Activated T-cell treated with anti-CD3 and anti-CD28 coated beads for 48 hours (primary cell): ENCODE results near the gene SH3RF2.
"Not testable (repeated sequence)": the region's sequence is repeated elsewhere in the genome, so short reads cannot be mapped to it uniquely, and the experiment has no call there.

ENCODE experiments used
- DNase-seq: peaks from one replicate; pipeline ENCODE4 v3.0.0-alpha.2; 2020; ENCODE audit warnings: low read depth

Gene SH3RF2

GRCh38 chr5:145936401-145937131 is at the start of gene SH3RF2:
TSS of gene SH3RF2 (plus strand) at chr5:145936578. CDS start at chr5:145937929, 1,351 bp downstream.
- peak; percentile 42 for DNase-seq

GRCh38 chr5:145887217-145887616 is 49.2 kb upstream of the SH3RF2 start:
- DNase-seq, result no peak

GRCh38 chr5:145887976-145888574 is 48.3 kb upstream of the SH3RF2 start:
- DNase-seq, result no peak

GRCh38 chr5:145889611-145890010 is 46.8 kb upstream of the SH3RF2 start:
- no peak for DNase-seq

DNA sequence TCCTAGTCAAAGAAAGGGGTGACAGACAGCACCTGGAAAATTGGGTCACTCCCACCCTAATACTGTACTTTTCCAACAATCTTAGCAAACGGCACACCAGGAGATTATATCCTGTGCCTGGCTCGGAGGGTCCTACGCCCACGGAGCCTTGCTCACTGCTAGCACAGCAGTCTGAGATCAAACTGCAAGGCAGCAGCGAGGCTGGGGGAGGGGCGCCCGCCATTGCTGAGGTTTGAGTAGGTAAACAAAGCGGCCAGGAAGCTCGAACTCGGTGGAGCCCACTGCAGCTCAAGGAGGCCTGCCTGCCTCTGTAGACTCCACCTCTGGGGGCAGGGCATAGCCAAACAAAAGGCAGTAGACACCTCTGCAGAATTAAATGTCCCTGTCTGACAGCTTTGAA is 45.0 kb upstream of the SH3RF2 start:
- DNase-seq, result not testable (repeated sequence)

DNA sequence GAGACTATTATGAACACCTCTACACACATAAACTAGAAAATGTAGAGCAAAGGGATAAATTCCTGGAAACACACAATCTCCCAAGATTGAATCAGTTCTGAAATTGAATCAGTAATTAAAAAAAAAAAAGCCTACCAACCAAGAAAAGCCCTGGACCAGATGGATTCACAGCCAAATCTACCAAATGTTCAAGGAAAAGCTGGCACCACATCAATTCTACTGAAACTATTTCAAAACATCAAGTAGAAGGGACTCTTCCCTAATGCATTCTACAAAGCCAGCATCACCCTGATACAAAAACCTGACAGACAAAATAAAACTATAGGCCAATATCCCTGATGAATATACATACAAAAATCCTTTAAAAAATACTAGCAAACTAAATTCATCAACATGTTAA is 38.2 kb upstream of the SH3RF2 start:
- DNase-seq, result no peak

GRCh38 chr5:145902421-145902820 is 34.0 kb upstream of the SH3RF2 start:
- DNase-seq, result no peak

GRCh38 chr5:145903113-145903512 is 33.3 kb upstream of the SH3RF2 start:
- DNase-seq, result no peak

GRCh38 chr5:145903867-145904266 is 32.5 kb upstream of the SH3RF2 start:
- DNase-seq, result no peak

DNA sequence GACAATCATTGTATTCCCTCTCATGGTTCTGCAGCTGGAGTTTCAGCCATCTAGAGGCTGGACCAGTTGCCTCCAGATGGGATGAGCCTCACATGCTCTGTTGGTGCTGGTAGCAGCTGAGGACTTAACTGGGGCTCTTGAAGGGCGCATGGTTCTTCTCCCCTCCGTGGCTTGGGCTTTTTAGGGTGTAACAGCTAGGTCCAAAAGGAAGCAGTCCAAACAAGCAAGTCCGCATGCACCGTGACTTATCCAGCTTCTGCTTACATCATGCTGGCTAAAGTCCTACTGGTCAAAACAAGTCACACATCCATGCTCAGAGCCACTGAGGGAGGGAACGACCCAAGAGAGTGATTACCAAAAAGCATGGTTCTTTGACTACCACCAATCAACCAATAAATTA is 31.6 kb upstream of the SH3RF2 start:
- DNase-seq, result no peak

DNA sequence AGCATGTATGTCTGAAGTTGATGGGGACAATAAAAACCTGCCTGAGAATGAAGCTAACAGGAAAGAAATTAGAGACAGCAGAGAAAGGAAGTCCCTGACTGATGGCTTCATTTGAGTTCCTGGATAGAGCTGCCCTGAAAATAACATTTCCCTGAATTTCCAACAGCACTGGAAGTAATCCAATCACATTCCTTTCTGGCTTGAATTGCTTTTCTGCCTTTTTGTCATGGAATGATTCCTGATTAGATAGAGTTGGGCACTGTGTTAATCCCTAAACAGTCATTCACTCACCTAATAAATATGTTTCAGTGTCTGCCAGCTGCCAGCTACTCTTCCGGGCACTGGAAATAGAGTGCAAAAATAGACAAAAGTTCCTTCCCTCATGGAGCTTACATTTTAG is 30.0 kb upstream of the SH3RF2 start:
- no peak for DNase-seq

DNA sequence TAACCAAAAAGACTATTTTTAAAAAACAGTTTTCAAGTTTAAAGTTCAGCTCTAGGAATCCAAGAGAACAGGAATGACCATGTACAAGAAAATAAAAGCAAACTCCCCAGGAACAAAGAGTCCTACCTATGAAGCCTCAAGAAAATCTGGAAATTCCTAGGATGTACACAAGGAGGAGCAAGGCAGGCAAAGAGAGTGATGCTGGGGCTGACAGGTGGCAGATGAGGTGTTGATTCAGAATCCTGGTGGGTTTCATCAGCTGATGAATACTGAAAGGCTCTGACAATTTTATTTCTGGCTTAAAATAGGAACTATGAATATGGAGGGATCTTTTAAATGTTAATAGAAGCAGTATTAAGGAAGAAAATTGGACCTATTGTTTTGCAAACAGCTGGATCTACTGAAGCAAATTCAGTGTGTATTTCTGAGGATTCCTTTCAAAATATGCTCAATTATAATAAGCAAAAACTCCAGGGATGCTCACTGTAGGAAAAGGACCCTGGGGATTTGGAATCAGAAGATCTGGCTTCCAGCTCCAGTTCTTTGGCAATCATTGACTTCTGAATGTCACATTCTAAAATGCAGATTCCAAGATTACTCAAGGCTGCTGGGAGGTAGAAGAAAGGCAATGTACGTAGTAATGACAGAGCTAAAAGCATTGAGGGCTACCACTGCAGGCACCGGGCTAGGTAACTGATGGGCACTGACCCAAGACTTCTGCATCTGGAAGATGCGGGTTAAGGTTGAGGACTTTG is 28.0 kb upstream of the SH3RF2 start:
- no peak for DNase-seq

DNA sequence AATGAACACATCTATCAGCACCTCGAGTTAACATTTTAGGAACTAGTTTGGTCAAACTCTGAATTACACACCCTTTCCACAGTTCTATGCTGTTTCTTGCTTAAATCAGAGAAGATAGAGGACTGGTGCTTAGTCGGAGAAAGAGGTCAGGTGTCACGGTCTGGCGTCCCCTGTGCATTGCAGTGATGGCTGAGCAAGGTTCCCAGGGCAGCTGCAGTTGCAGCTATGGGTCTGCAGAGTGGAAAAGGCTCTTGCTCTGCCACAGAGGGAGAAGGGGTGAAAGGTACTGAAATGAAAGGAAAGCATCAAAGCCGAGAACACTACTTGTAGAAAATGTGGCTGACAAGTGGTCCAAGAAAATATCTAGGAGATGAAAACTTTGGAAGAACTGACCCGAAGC is 25.2 kb upstream of the SH3RF2 start:
- DNase-seq, result no peak

GRCh38 chr5:145912019-145912418 is 24.4 kb upstream of the SH3RF2 start:
- DNase-seq, result no peak

DNA sequence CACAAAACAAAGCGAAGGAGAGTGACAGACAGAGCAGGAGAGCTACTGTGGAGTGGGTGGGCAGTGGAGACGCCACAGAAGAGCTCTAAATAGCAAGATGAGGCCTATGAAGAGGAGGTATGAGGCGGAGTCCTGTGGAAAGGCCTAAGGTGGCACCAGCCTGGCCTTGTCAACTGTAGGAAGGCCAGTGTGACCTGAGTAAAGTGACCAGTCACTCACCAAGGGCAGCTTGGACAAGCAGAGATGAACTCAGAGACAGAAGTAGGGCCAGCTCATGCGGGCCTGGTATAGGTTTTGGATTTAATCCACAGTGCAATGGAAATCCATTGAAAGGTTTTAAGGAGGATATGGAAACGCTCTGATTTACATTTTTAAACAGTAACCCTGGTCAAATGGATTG is 23.8 kb upstream of the SH3RF2 start:
- no peak for DNase-seq

DNA sequence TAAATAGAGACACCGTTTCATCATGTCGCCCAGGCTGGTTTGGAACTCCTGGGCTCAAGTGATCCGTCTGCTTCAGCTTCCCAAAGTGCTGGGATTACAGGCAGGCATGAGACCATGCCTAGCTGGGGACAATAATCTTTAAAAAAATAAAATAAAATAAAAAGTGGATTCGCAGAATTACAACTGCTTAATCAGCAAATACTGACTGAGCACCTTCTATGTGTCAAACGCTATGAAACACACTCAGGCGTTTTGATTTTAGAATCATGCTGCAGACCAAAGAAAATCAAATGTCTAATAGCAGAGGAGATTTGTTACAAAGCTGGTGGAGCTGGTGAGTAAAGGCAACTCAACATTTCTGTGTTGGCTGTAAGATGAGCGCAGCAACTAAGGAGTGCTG is 22.7 kb upstream of the SH3RF2 start:
- DNase-seq, result no peak

GRCh38 chr5:145915970-145916638 is 20.3 kb upstream of the SH3RF2 start:
- no peak for DNase-seq

DNA sequence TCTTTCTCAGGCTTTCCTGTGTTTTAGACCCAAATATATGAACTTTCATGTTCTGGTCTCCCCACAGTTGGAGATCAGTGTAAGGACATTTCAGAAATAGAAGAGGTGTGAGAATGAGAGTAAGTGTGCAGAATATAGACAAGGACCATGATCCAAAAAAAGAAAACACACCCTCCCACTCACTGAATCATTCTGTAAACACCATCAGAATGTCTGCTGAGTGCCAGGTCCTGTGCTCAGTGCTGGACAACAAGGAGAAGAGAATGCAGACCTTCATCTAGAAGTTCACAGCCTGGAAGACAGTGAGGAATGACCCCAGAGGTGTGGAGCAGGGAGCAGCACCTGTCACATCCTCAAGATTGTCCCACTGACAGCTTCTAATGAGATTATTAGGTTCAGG is 19.1 kb upstream of the SH3RF2 start:
- DNase-seq, result no peak

GRCh38 chr5:145918397-145918796 is 18.0 kb upstream of the SH3RF2 start:
- DNase-seq, result no peak

GRCh38 chr5:145919413-145919812 is 17.0 kb upstream of the SH3RF2 start:
- DNase-seq, result no peak

- DNase-seq, result no peak
Measured at GRCh38 chr5:145920542-145921210, 15.7 kb upstream of the SH3RF2 start.

DNA sequence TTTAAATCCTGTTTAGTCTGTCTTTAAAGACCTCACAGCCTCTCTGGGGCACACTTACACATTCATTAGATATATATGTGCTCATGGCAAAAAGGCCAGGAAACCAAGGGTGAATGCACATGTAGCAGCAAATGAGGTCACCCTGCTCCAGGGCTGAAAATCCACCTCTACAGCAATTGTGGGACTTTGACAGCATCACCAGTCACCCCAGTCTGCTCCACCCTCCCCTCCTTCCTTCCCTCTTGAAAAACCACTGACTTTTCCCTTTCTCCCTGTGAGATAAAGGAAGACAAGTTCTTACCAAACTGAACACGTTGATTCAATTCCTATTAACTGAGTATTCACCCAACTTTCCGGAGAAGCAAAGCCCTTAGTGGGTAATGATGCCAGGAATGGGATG is 15.2 kb upstream of the SH3RF2 start:
- no peak for DNase-seq
